HG02852 (cell line): ENCODE results near the gene RGS7BP.

ENCODE experiments used
- ATAC-seq: cut with Tn5 transposase; IDR thresholded peaks from one replicate; pipeline ENCODE4 v1.9.1; 2021; ENCODE audit warnings: mild to moderate bottlenecking, moderate library complexity; ENCODE audit not compliant: unreplicated experiment

RGS7BP gene

DNA sequence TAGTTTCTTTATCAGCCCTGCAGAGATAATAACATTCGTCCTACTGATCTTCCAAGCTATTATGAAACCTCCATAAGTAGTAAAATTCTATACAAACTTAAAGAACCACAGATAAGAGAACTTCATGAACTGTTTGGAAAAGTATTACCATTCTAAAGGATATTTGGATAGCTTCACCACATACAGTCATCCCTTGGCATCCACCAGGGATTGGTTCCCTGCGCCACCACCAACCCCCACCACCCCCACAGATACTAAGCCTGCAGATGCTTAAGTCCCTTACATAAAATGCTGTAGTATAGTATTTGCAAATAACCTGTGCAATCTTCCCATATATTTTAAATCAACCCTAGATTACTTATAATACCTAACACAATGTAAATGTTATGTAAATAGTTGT, 123.1 kb downstream of the RGS7BP start:
- no peak for ATAC-seq

DNA sequence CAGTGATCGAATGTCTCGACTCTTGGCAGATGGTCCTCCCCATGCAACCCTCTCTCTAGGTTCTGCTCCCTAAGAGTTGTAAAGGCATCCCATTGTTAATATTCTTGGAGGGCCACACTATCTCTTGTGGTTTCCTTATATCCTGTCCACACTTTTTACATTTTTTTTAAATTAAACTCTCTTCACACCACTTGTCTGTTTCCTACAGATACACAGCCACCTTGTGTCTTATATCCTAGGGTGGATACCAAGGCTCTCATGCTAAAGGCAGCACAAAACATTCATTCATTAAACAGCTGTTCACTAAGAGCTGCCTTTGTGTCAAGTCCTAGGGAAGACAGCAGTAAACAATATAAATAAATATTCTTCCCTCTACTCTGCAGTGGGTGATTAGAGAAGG, 124.0 kb downstream of the RGS7BP start:
- no peak for ATAC-seq

DNA sequence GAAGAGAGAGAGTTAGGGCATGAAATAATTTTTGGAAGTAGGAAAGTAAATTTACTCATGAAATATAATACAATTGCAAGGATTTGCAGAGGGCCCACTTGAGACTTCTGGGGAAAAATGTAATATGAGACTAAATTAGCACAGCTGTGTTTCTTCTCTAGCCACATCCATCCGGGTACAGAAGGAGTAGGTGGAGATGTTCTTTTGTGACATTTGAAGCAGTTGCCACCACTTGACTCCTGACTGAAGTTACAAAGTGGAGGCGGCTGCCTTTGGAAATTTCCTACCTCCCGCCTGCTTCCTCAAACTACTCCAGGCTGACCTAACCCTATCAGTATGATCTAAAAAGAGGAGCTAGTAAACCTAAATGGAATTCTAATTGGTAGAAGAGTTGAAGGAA, 126.4 kb downstream of the RGS7BP start:
- no peak for ATAC-seq

DNA sequence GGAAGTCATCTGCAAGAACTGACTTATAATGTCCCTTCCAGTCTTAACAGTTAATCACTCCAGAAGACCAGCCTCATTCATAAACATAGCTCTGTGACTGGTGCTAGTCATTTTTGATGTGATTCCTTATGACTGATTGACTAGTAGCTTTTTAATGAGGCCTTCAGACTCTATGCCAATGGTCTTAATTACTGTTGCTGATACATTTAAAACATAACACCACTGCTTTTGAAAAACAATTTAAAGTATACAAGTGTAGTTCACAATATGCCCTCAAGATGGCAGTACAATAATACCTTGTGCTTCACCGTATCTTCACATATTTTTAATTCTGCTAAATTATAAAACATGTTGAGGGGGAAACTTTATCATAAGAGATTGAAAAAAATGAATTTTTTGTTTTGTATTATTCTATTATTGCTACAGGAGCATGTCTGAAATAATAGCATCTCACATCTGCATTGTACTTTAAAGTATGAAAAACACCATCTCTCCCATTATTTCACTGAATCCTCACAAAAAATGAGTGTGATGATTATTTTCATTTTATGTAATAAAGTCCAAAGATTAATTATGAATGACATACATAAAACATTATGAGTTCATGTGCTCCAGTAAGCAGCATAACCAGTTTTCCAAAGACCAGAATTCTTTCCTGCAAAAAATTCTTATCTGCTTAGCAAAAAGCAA, 129.3 kb downstream of the RGS7BP start:
- no peak for ATAC-seq

DNA sequence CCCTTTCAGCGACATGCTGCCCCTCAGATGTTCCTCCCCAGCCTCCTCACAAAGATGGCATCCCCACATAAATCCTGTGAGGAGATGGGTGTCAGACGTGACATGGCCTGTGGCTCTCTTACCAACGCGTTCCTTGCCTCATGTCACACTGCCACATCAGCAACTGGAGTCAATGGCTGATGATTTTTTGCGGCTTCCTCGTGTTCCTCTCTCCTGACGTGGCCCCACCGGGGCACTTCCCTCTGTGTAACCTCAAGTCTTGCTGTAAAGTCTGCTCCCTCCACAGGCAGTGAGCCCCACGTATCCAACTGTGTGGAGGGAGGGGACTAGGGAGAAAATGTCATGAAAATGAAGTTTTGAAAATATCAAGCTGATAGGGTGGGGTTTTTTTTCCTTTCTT, 131.3 kb downstream of the RGS7BP start:
- ATAC-seq, result no peak

DNA sequence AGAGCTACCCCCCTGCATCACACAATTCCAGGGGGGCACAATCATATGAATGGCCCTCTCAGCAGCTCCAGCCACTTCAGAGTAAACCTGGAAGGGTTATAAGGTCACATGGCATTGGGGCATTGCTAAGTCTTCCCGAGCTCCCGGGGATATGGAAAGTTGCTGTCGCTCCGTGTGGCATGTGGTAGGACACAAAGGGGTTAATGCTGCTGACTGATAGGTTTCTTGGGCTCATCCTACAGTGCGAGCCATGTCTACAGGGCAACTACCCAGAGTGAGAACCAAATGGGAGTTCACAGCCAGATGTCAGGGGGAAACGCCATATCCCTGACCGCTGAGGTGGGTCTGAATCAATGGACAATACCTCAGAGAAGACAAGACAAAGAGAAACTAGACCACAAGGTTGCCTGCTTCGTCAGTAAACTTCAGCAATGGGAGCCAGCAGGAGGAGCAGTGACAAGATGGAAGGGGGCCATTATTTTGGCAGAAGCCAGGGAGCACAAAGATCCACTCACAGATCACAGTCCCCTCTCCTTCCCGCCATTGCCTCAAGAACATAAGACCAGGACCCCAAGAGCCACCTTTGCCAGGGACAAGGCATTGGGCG, 132.1 kb downstream of the RGS7BP start:
- ATAC-seq, result no peak

DNA sequence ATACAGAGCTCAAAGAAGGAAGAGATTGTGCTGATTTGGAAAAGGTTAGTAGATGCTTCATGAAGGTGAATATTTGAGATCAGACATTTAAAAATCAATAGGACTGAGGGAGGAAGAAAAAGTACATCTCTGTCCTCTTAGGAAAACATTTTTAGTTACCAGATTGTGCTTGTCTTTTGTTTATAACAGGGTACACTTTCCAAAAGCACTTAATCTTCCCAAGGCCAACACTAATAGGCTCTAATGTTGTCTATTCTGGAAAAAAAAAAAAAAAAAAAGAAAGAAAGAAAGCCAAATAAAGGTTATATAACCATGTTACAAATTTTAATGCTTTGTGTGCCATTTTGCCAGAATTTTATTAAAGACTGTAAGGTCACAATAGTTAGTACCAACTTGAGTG, 139.0 kb downstream of the RGS7BP start:
- no peak for ATAC-seq

DNA sequence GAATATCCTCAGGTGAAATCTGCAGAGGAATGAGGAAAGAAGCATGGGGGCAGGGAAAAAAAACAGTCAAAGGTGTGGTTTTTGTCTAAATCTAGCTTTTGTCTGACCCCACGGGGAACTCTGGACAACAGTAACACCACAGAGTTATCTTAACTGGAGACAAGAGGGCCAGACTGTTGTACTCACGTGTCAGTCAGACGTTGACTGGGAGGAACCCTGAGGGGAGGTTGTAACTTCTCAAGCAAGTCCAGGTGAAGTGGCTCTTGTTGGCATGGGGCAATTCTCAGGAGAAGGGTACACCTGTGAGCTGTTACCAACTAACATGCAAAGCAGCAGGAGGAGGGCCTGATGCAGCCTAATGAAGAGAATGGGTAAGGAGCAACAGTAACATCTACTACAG, 140.4 kb downstream of the RGS7BP start:
- ATAC-seq, result no peak

DNA sequence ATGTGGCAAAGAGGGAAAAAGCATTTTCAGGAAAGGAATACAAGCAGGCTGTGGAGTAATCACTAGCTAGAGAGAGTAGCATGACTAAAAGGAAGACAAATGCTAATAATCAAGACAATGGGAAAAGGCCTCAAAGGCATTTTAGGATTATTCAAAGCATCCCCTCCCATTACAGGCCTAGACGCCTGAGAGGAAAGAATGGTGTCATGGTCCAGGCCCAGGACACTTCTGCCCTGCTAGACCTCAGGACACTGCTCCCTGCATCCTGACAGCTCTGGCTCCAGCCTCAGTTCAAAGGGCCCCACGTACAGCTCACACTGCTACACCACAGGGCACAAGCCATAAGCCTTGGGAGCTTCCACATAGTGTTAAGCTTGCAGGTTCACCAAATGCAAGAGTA, 143.7 kb downstream of the RGS7BP start:
- no peak for ATAC-seq

DNA sequence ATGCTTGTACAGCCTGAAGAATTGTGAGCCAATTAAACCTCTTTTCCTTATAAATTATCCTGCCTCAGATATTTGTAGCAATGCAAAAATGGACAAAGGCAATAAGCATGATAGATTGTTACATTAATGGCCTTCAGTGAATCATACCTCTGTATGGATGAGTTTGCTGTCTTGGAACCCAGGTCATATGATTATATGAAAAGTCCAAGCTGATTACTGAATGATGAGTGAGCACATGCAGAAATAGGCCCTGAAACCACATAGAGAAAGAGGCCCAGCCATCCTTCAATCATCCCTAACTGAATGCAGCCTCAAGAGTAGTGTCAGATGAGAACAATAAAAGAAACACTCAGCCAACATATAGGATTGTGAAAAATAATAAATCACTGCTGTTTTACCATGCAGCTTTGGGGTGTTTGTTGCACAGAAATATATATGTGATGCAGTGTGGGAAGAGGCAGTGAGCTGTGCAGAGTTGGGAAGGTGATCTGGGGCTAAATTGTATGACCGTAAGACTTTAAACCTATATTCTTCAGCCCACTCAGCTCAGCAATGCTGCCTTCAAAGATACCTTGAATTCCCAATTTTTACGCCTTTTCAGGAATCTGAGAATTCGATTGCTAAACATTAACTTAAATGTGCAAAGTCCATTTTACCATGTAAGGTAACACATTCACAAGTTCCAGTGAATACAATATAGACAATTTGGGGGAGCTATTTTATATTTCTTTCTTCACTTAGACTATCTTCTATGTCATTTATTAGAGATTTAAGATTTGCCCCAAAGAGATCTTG, 148.1 kb downstream of the RGS7BP start:
- ATAC-seq, result no peak

DNA sequence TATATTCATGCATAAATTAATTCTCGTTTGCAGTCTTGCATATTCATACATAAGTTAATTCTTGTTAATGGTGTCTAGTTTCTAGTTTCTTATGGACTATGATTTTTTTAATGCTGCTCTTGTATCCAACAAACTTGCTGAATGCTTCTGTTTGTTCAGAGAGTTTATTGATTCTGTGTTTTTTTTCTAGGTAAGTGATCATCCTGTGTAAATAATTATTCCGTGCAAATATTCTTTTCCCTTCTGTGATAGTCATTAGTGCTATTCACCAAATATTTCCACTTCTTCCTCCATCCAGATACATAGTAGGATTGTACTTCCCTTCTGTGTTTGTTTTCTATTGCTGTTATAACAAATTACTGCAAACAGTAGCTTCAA, 148.7 kb downstream of the RGS7BP start:
- no peak for ATAC-seq

DNA sequence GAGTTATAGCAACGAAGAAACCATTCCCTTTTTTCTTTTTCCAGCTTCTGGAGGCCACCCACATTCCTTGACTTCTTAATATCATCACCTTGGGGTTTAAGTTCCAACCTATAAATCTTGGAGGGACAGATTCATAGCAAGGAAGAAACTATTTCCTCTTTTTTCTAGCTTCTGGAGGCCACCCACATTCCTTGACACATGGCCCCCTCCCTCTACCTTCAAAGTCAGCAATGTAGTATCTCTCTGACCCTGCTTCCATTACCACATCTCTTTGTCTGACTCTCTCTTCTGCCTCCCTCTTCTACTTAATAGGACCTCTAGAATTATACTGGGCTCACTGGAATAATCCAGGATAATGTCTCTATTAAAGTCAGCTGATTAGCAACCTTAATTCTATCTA, 149.8 kb downstream of the RGS7BP start:
- no peak for ATAC-seq

DNA sequence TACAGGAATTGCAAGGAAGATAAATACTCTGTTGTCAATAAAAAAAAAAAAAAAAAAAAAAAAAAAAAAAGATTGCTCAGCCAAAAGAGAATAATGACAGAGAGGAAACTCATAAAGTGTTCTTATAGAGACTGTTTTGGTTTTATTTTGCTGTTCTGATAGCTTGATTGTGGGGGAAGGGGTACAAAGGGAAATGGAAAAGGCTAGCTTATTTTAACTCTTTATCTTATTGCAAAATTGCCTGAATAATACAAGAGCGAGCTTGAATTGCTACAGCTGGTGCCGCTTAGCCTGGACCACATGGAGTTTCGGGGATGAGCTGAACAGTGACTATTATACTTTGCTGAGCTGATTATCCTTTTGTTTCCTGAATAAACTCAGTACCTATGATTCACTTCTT, 153.5 kb downstream of the RGS7BP start:
- no peak for ATAC-seq
